ENCODE measurements around the gene RSAD1. TPM values are rescaled to one million over a fixed set of nuclear protein-coding genes. Genes with fewer than 3 reads are reported as not detected.

Gene RSAD1
- total RNA-seq, 1 experiment from 2014 or later: 18.7 TPM

GRCh38 chr17:50458270-50458669 lies 20.4 kb upstream of the RSAD1 start:
- no peak for DNase-seq (ENCODE audit: low spot score)

- peak; percentile 35 for DNase-seq (ENCODE audit: low spot score)
Measured at GRCh38 chr17:50458701-50459676, 19.7 kb upstream of the RSAD1 start.

- DNase-seq (ENCODE audit: low spot score): no peak
Measured at GRCh38 chr17:50459756-50460155, 18.9 kb upstream of the RSAD1 start.

- DNase-seq (ENCODE audit: low spot score): no peak
Measured at GRCh38 chr17:50460831-50461526, 17.7 kb upstream of the RSAD1 start.

- DNase-seq (ENCODE audit: low spot score): no peak
Measured at GRCh38 chr17:50461550-50462132, 17.0 kb upstream of the RSAD1 start.

GRCh38 chr17:50462446-50462845 lies 16.2 kb upstream of the RSAD1 start:
- DNase-seq (ENCODE audit: low spot score): no peak

- DNase-seq (ENCODE audit: low spot score): no peak
Measured at GRCh38 chr17:50464121-50464520, 14.5 kb upstream of the RSAD1 start.

- no peak for DNase-seq (ENCODE audit: low spot score)
Measured at GRCh38 chr17:50464736-50465135, 13.9 kb upstream of the RSAD1 start.

GRCh38 chr17:50465171-50465570 lies 13.5 kb upstream of the RSAD1 start:
- no peak for DNase-seq (ENCODE audit: low spot score)

GRCh38 chr17:50465635-50466034 lies 13.0 kb upstream of the RSAD1 start:
- no peak for DNase-seq (ENCODE audit: low spot score)

GRCh38 chr17:50466371-50467113 lies 12.1 kb upstream of the RSAD1 start:
- no peak for DNase-seq (ENCODE audit: low spot score)

- DNase-seq (ENCODE audit: low spot score): no peak
Measured at GRCh38 chr17:50467114-50467854, 11.4 kb upstream of the RSAD1 start.

GRCh38 chr17:50467855-50468303 lies 10.8 kb upstream of the RSAD1 start:
- DNase-seq (ENCODE audit: low spot score): no peak

- DNase-seq (ENCODE audit: low spot score): no peak
Measured at GRCh38 chr17:50468304-50469207, 10.1 kb upstream of the RSAD1 start, which contains the start of gene CHAD. Gene CHAD (minus strand): TSS chr17:50468880. CDS start chr17:50468813, 67 bp downstream.

GRCh38 chr17:50469208-50469605 lies 9.5 kb upstream of the RSAD1 start:
- no peak for DNase-seq (ENCODE audit: low spot score)

GRCh38 chr17:50469671-50470305 lies 8.9 kb upstream of the RSAD1 start:
- no peak for DNase-seq (ENCODE audit: low spot score)

- DNase-seq (ENCODE audit: low spot score): no peak
Measured at GRCh38 chr17:50470426-50470825, 8.2 kb upstream of the RSAD1 start.

GRCh38 chr17:50471009-50471905 lies 7.4 kb upstream of the RSAD1 start:
- no peak for DNase-seq (ENCODE audit: low spot score)
